RWPE2 (cell line): Measurements from ENCODE around the gene SOX6.
A peak's percentile ranks its signal among the peaks of the same experiment; 100 is the strongest.

Source experiments
- ATAC-seq: fragments of 200-7000 bp; cut with Tn5 transposase; 3 replicates; pipeline ENCODE4 v1.9.1; 2021; ENCODE audit warnings: low read depth
- DNase-seq: peaks from one replicate; pipeline ENCODE4 v3.0.0-alpha.2; 2020; ENCODE audit warnings: low spot score
- H3K27ac ChIP-seq: fragments of 450-650 bp; 2 replicates; pipeline ENCODE4 v1.5.1; 2017; ENCODE audit warnings: mild to moderate bottlenecking; ENCODE audit not compliant: poor library complexity, severe bottlenecking
- H3K27me3 ChIP-seq: fragments of 250-450 bp; sonication (Bioruptor Pico); 2 replicates; pipeline ENCODE4 v1.5.1; 2021; ENCODE audit warnings: mild to moderate bottlenecking, moderate library complexity; ENCODE audit not compliant: insufficient read depth, poor library complexity, severe bottlenecking
- H3K36me3 ChIP-seq: fragments of 250-450 bp; sonication (Bioruptor Pico); 2 replicates; pipeline ENCODE4 v1.5.1; 2020; ENCODE audit warnings: low read depth, mild to moderate bottlenecking, moderate library complexity
- H3K4me1 ChIP-seq: fragments of 250-450 bp; sonication (Bioruptor Pico); 2 replicates; pipeline ENCODE4 v1.5.1; 2021; ENCODE audit warnings: mild to moderate bottlenecking, moderate library complexity; ENCODE audit not compliant: insufficient read depth, poor library complexity, severe bottlenecking
- H3K4me3 ChIP-seq: fragments of 250-450 bp; sonication (Bioruptor Pico); 2 replicates; pipeline ENCODE4 v1.5.1; 2021; ENCODE audit warnings: mild to moderate bottlenecking, moderate library complexity; ENCODE audit not compliant: severe bottlenecking
- H3K9me3 ChIP-seq: fragments of 250-450 bp; sonication (Bioruptor Pico); 2 replicates; pipeline ENCODE4 v1.5.1; 2021; ENCODE audit warnings: mild to moderate bottlenecking, moderate library complexity; ENCODE audit not compliant: severe bottlenecking
- CTCF ChIP-seq: fragments of 450-650 bp; IDR thresholded peaks from one replicate; pipeline ENCODE4 v1.5.1; 2017; ENCODE audit warnings: mild to moderate bottlenecking, moderate library complexity; ENCODE audit not compliant: poor library complexity, severe bottlenecking

Gene SOX6

GRCh38 chr11:16088774-16089173, 267.6 kb downstream of the SOX6 start:
- TF ChIP-seq CTCF, result no peak
- ATAC-seq, result no peak
- H3K27ac ChIP-seq, result no peak overlapping the region
- H3K27me3 ChIP-seq, result no peaks in the 10 kb centered on the region
- DNase-seq, result no peak
- H3K4me1 ChIP-seq, result no peaks in the 10 kb centered on the region
- H3K9me3 ChIP-seq, result no peaks in the 10 kb centered on the region
- no peaks in the 10 kb centered on the region for H3K36me3 ChIP-seq
- H3K4me3 ChIP-seq, result no peak overlapping the region

- no peak overlapping the region for H3K27ac ChIP-seq
- no peaks in the 10 kb centered on the region for H3K4me1 ChIP-seq
- TF ChIP-seq CTCF, result no peak
- ATAC-seq (no peak), DNase-seq (no peak)
- no peak overlapping the region for H3K4me3 ChIP-seq
- no peaks in the 10 kb centered on the region for H3K36me3 ChIP-seq
- H3K27me3 ChIP-seq, result no peaks in the 10 kb centered on the region
- H3K9me3 ChIP-seq, result no peaks in the 10 kb centered on the region
Observed at GRCh38 chr11:16087886-16088285, 268.5 kb downstream of the SOX6 start.

- ATAC-seq, result no peak
- Histone ChIP-seq H3K36me3 (no peaks in the 10 kb centered on the region), H3K4me3 (no peak overlapping the region), H3K4me1 (no peaks in the 10 kb centered on the region), H3K27ac (no peak overlapping the region), H3K27me3 (no peaks in the 10 kb centered on the region), H3K9me3 (no peaks in the 10 kb centered on the region)
- no peak for TF ChIP-seq CTCF
- DNase-seq, result peak; percentile 19
Observed at GRCh38 chr11:16086229-16086819, 270.0 kb downstream of the SOX6 start.

- H3K27me3 ChIP-seq, result no peaks in the 10 kb centered on the region
- ATAC-seq (no peak), DNase-seq (no peak)
- no peaks in the 10 kb centered on the region for H3K36me3 ChIP-seq
- TF ChIP-seq CTCF, result no peak
- no peak overlapping the region for H3K27ac ChIP-seq
- H3K9me3 ChIP-seq, result no peaks in the 10 kb centered on the region
- H3K4me3 ChIP-seq, result no peak overlapping the region
- H3K4me1 ChIP-seq, result no peaks in the 10 kb centered on the region
Observed at GRCh38 chr11:16082095-16083055, 274.0 kb downstream of the SOX6 start.
